Urinary bladder (tissue), 4 donors: ENCODE results near the gene ECEL1. TPM values are rescaled to one million over a fixed set of nuclear protein-coding genes. Genes with fewer than 3 reads are reported as not detected.

Experiments
- DNase-seq: peaks from one replicate; pipeline ENCODE4 v3.0.0-alpha.2; 2015; ENCODE audit errors: extremely low spot score
- H3K27ac ChIP-seq: one replicate; pipeline ENCODE4 v1.5.1; 2013; ENCODE audit warnings: low read depth, mild to moderate bottlenecking, moderate library complexity
- H3K36me3 ChIP-seq: one replicate; pipeline ENCODE4 v1.6.1; 2013; ENCODE audit warnings: mild to moderate bottlenecking, moderate library complexity; ENCODE audit not compliant: insufficient read depth
- H3K4me1 ChIP-seq: one replicate; pipeline ENCODE4 v1.6.1; 2013; ENCODE audit warnings: mild to moderate bottlenecking, moderate library complexity; ENCODE audit not compliant: insufficient read depth
- H3K4me3 ChIP-seq: one replicate; pipeline ENCODE4 v1.5.1; 2013; ENCODE audit warnings: low read depth, low read length
- WGBS: extraction: QIAGEN DNeasy Blood & Tissue Kit; methylation state at CpG from one replicate; pipeline ENCODE4 v1.1.7; 2013; 5-methylcytosine and 5-hydroxymethylcytosine counted together
- polyA plus RNA-seq: library from polyadenylated mRNA; stranded (reverse); fragments of 200-250 nt; gene quantifications from one replicate; pipeline ENCODE4 v1.2.3, GENCODE V29; 2013
- total RNA-seq: library from RNA; depleted of rRNA; stranded (reverse); fragments of >200 nt; gene quantifications from one replicate; pipeline ENCODE4 v1.2.3, GENCODE V29; 2014
- donor health status: healthy with polysubstance abuse.
- donor health status: healthy.

Gene ECEL1
- total and polyA plus RNA-seq, 2 donors, result 0.21 to 0.95 TPM

GRCh38 chr2:232501331-232501771 lies 13.7 kb upstream of the ECEL1 start:
- DNase-seq, result no peak
- Histone ChIP-seq H3K4me3 (no peak overlapping the region), H3K4me1 (no peaks in the 10 kb centered on the region), H3K36me3 (no peaks in the 10 kb centered on the region), H3K27ac (no peak overlapping the region)
- WGBS, result 72% methylated on average over 9 of the region's 9 CpGs

GRCh38 chr2:232498452-232498851 lies 10.8 kb upstream of the ECEL1 start:
- Histone ChIP-seq H3K27ac (no peak overlapping the region), H3K36me3 (no peaks in the 10 kb centered on the region), H3K4me1 (no peaks in the 10 kb centered on the region), H3K4me3 (no peak overlapping the region)
- WGBS, result 90% methylated on average over 3 of the region's 3 CpGs
- no peak for DNase-seq

- Histone ChIP-seq H3K4me3 (no peak overlapping the region), H3K36me3 (no peaks in the 10 kb centered on the region), H3K4me1 (no peaks in the 10 kb centered on the region), H3K27ac (no peak overlapping the region)
- 67% methylated on average over 13 of the region's 13 CpGs for WGBS
- DNase-seq, result no peak
Observed at GRCh38 chr2:232497348-232497747, 9.7 kb upstream of the ECEL1 start.

GRCh38 chr2:232496501-232497270 lies 9.1 kb upstream of the ECEL1 start:
- Histone ChIP-seq H3K36me3 (no peaks in the 10 kb centered on the region), H3K27ac (no peak overlapping the region), H3K4me3 (no peak overlapping the region), H3K4me1 (no peaks in the 10 kb centered on the region)
- no peak for DNase-seq
- 62% methylated on average over 20 of the region's 20 CpGs for WGBS

GRCh38 chr2:232495292-232495691 lies 7.7 kb upstream of the ECEL1 start:
- Histone ChIP-seq H3K27ac (no peak overlapping the region), H3K4me1 (no peaks in the 10 kb centered on the region), H3K4me3 (no peak overlapping the region), H3K36me3 (no peaks in the 10 kb centered on the region)
- no peak for DNase-seq
- WGBS, result 85% methylated on average over 7 of the region's 7 CpGs

- WGBS, result 88% methylated on average over 5 of the region's 5 CpGs
- no peak for DNase-seq
- Histone ChIP-seq H3K36me3 (no peaks in the 10 kb centered on the region), H3K4me1 (no peaks in the 10 kb centered on the region), H3K27ac (no peak overlapping the region), H3K4me3 (no peak overlapping the region)
Observed at GRCh38 chr2:232494542-232494941, 6.9 kb upstream of the ECEL1 start.

- DNase-seq, result no peak
- Histone ChIP-seq H3K27ac (no peak overlapping the region), H3K36me3 (no peaks in the 10 kb centered on the region), H3K4me1 (no peaks in the 10 kb centered on the region), H3K4me3 (no peak overlapping the region)
- 73% methylated on average over 10 of the region's 10 CpGs for WGBS
Observed at GRCh38 chr2:232493701-232494474, 6.3 kb upstream of the ECEL1 start.

GRCh38 chr2:232492963-232493700 lies 5.5 kb upstream of the ECEL1 start:
- H3K27ac ChIP-seq, result no peak overlapping the region
- DNase-seq, result no peak
- WGBS, result 88% methylated on average over 24 of the region's 24 CpGs
- no peaks in the 10 kb centered on the region for H3K4me1 ChIP-seq
- H3K4me3 ChIP-seq, result no peak overlapping the region
- H3K36me3 ChIP-seq, result no peaks in the 10 kb centered on the region

- Histone ChIP-seq H3K4me3 (no peak overlapping the region), H3K36me3 (no peaks in the 10 kb centered on the region), H3K27ac (no peak overlapping the region), H3K4me1 (no peaks in the 10 kb centered on the region)
- DNase-seq, result no peak
- 73% methylated on average over 8 of the region's 8 CpGs for WGBS
Observed at GRCh38 chr2:232492236-232492848, 4.7 kb upstream of the ECEL1 start.

GRCh38 chr2:232491139-232491780 lies 3.6 kb upstream of the ECEL1 start:
- Histone ChIP-seq H3K27ac (no peak overlapping the region), H3K4me3 (no peak overlapping the region), H3K36me3 (no peaks in the 10 kb centered on the region), H3K4me1 (no peaks in the 10 kb centered on the region)
- no peak for DNase-seq
- WGBS, result 93% methylated on average over 12 of the region's 12 CpGs

GRCh38 chr2:232490221-232491138 lies 2.8 kb upstream of the ECEL1 start:
- WGBS, result 86% methylated on average over 30 of the region's 30 CpGs
- H3K4me3 ChIP-seq, result no peak overlapping the region
- H3K27ac ChIP-seq, result no peak overlapping the region
- no peaks in the 10 kb centered on the region for H3K36me3 ChIP-seq
- no peak for DNase-seq
- H3K4me1 ChIP-seq, result no peaks in the 10 kb centered on the region

- H3K4me3 ChIP-seq, result no peak overlapping the region
- no peaks in the 10 kb centered on the region for H3K4me1 ChIP-seq
- 70% methylated on average over 9 of the region's 9 CpGs for WGBS
- H3K36me3 ChIP-seq, result no peaks in the 10 kb centered on the region
- H3K27ac ChIP-seq, result no peak overlapping the region
- no peak for DNase-seq
Observed at GRCh38 chr2:232489516-232490220, 2.0 kb upstream of the ECEL1 start.
